Daoy (cell line): Measurements from ENCODE around the gene ABCC9. TPM values are rescaled to one million over a fixed set of nuclear protein-coding genes. Genes with fewer than 3 reads are reported as not detected.

Experiments used
- DNase-seq: peaks from one replicate; pipeline ENCODE4 v3.0.0-alpha.2; 2015; ENCODE audit warnings: low read depth
- total RNA-seq: library from RNA; depleted of rRNA; stranded (reverse); fragments of >200 nt; shearing (Covaris generic); gene quantifications from 2 replicates; pipeline ENCODE4 v1.2.3, GENCODE V29; 2014; rRNA removed

The ABCC9 gene
- 0.03 and 0.06 TPM in 2 replicates for total RNA-seq

DNA sequence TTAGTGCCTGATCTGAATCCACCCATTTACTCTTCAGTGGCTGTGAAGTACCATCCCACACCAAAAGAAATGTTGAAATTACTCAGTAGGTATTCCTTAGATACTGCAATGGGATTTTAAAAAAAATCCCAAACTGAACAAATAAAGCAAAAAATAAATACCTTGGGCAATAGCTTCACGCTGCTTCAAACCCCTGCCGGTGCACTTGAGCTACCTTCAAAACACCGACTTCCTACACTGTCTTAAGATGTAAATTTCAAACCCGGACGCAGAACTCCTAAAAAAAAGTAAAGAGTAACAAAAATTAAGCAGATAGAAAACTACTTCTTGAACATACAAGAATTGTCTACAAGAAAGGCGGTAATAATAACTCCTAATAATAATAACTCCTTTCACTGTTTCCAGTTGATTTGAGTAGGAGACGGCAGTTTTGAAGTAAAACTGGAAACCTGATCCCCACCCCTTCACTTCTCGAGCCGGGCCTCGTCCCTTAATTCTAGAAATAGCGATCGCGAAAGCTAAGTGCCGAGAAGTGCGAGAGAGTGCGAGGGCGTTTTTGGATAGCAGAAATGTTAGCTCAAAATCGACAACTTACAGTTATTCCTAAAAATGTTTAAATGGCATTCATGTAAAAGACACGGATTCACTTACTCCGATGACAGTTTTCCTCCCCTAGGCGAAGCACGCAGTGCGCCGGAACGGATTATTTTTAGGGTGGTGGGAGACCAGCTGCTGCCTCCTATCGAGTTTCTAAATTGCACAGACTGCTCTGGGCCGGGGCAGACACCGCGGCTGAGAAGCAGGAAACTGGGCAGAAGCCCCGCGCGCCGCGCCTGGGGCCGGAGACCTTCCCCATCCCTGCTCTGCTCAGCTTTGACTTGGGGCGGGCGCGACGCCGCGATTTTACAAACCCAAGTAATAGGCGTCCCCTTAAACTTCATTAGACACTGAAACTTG is at the start of gene ABCC9:
TSS of gene ABCC9 (minus strand) at position 878 of the 957 bp plus-strand sequence. CDS start 4,752 bp downstream, outside the sequence.
- peak; percentile 7 for DNase-seq

DNA sequence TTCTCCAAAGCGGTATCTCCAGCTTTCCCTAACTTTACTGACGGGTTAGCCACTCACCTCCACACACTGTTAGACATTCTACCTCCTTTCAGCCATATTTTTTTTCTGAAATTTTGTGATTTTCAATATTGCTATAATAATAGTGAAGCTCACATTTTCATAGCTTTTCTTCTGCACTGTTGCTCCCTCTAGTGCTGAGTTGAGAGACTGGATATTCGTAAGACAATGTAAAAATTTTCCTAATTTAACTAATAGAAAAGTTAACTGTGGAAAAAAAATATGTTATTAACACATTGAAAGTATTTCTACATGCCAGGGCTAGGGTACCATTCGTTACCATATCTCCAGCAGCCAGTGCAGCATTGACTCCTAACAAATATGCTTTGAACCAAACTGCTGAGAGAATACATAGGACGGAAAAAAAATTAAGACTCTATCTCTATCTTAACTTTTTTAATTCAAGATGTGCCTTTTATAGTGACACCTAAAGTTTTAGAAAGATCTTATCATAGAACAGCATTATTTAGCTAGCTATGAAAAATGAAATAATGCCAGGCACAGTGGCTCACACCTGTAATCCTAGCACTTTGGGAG is 48.7 kb upstream of the ABCC9 start:
- DNase-seq = no peak

DNA sequence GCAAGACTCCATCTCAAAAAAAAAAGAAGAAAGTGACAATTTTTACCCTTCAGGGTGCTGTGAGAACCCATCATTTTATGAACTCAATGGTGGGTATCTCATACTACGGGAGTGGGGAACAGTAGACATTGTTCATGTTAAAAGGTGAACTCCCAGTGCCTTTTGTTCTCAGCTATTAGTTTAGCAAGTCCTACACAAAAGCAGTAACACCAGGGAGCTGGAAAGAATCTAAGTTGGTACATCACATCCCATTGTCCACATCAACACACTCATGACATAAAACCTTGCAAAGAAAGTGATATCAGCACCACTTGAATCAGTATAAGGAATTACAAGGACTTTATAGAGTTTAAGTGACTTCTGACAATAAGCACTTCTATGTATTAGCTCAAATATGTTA is 47.4 kb upstream of the ABCC9 start:
- DNase-seq = no peak

DNA sequence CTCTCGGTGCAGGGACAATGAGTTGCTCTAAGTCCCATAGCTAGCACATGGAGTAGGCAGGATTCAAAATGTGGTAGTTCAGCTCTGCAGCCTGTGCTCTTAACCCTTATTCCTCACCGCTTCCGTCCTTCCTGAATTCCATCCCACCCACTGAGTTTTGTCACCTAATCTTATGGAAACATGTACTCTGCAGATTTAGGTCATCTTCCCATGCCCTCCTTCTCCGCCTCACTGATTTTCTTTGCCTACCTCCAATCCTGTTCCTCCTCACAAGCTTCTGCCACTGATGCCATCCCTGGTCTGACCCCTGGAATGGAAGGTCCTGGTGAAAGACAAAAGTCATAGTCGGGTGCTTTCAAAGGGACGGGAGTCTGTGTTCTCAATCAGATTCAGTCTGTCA is 46.5 kb upstream of the ABCC9 start:
- no peak for DNase-seq

DNA sequence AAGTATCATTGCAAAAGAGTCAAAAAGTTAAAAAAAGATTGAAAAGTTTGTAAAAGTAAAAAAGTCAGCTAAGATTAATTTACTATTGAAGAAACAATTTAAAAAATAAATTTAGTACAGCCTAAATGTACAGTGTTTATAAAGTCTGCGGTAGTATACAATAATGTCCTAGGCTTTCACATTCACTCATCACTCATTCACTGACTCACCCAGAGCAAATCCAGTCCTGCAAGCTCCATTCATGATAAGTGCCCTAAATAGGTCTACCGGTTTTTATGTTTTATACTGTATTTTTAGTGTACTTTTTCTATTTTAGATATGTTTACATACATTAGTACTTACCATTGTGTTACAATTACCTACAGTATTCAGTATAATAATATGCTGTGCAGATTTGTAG is 43.9 kb upstream of the ABCC9 start:
- DNase-seq = no peak

DNA sequence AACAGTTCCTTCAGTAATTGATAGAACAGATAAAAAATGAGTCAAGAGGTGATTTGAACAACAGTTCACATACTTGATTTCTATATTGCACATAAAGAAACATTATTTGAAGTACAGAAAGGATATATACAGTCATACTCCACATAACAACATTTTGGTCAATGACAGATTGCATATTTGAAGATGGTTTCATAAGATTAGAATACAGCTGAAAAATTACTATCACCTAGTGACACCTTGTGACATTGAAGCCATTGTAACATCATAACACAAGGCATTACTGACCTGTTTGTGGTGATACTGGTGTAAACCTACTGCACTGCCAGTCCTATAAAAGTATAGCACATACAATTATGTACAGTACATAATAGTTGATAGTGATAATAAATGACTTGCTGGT is 43.1 kb upstream of the ABCC9 start:
- DNase-seq = no peak

DNA sequence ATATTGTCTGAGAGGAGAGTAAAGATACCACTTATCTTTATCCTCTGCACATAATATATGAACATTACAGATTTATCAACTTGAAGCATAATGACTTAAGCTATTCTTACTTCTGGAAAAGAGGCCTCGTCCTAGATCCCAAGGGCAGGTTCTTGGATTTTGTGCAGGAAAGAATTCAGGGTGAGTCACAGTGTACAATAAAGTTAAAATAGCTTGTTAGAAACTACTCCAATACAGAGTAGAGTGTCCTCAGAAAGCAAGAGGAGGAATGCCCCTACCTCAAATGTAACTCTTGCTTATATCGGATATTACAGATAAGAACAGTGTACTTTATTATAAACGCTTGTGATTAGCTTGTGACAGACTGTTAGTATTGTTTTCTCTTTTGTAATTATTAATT is 41.9 kb upstream of the ABCC9 start:
- DNase-seq = no peak

DNA sequence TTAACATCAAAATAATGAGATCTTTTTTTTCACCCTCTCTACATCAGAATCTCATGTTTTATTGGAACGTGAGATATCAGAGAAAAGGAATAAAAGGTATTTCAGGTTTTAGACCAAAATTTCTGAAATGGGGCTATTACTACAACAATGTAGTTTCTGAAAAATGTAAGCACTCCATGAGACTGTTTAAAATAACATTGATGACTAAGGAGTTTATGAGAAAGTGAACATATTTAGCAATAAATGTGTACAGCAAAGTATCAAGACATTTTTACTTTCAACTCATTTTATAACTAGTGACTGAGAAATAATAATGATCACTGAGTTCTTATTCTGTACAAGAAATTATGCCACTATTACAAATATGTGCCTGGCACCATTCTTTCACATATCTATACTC is 39.3 kb upstream of the ABCC9 start:
- DNase-seq = no peak

DNA sequence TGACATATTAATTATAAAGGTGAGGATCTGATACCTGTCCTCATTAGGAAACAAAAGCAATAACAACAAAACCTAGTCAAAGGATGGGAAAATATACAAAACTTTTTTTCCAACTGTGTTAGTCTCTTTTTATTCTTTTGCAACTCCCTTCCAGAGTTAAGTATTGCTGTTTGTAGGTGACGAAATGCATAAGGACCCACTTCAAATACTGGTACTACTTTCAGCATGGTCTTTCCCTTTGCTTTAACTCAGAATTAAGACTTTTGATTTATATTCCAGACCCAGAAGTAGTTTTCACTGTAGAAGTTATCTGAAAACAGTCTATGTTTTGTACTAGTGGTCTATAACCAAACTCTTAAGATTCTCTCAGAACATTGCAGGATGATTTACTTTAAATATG is 34.1 kb upstream of the ABCC9 start:
- DNase-seq = no peak

DNA sequence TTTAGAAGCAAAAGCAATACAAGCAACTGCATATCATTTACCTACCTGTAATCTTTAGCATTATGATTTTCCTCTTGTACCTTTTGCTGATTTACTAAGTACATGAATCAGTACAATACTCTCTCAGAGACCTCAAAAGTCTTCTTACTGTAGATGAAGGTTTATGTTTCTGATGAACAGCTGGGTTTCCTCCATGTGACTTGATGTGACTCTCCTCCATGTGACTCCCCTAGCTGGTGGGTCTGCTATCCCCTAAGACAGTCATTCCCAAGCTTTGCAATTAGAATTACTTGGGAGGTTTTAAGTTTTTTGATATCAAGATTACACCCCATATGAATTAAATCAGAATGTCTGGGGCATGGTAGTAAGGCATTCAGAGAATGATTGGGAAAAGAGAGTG is 32.0 kb upstream of the ABCC9 start:
- no peak for DNase-seq

DNA sequence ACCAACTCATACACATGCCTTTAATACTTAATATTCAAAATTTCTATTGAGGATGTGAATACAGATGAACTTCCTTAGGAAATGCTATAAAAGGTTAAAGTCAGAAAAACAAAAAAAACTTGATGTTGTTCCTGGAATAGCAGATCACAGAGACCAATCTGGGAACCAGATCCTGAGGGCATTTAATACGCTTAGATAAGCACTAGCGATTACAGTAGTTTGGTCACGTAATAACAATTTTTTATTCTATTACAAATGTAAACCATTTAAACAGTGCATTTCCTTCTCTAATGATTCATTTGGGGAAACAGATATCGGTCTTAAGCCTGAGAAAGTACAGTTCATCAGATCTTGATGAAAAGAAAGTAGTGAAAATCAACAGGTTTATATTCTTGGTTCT is 30.8 kb upstream of the ABCC9 start:
- DNase-seq = no peak

DNA sequence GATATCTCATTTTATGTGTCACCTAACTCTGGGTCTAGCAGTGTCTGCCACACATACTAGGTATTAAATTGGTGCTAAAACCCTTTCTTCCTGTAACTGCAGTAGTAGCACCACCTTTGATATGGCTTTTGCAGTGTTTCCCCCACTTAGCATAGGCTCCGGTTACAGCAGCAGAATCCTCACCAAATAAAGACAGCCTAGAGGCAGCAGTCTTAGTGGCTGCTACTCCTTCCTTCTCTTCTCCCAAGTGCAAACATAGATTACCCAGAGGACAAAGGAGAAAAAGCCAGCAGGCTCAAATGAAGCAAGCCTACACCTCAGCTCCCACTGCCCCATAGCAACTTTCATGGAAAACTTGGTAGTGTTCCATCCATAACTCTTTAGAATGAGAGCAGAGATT is 30.1 kb upstream of the ABCC9 start:
- DNase-seq = no peak

DNA sequence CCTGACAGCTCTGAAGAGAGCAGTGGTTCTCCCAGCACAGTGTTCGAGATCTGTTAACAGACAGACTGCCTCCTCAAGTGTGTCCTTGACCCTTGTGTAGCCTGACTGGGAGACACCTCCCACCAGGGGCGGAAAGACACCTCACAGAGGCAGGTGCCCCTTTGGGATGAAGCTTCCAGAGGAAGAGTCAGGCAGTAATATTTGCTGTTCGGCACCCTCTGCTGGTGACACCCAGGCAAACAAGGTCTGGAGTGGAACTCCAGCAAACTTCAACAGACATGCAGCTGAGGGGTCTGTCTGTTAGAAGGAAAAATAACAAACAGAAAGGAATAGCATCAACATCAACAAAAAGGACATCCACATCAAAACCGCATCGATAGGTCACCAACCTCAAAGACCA is 21.6 kb upstream of the ABCC9 start:
- no peak for DNase-seq

DNA sequence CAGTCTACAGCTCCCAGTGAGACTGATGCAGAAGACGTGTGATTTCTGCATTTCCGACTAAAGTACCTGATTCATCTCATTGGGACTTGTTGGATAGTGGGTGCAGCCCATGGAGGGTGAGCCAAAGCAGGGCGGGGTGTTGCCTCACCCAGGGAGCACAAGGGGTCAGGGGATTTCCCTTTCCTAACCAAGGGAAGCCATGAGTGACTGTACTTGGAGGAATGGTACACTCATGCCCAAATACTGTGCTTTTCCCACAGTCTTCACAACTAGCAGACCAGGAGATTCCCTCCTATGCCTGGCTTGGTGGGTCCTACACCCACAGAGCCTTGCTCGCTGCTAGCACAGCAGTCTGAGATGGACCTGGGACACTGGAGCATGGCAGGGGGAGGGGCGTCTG is 21.0 kb upstream of the ABCC9 start:
- peak; percentile 5 for DNase-seq

DNA sequence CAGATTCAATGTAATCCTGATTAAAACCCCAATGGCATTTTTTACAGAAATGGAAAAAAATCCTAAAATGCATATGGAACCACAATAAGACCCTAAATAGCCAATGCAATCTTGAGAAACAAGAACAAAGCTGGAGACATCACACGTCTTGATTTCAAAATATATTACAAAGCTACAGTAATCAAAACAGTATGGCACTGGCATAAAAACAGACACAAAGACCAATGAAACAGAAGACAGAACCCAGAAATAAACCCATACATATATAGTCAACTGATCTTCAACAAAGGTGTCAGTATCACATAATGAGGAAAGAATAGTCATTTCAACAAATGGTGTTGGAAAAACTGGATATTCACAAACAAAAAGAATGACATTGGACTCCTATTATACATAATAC is 9.4 kb upstream of the ABCC9 start:
- no peak for DNase-seq

DNA sequence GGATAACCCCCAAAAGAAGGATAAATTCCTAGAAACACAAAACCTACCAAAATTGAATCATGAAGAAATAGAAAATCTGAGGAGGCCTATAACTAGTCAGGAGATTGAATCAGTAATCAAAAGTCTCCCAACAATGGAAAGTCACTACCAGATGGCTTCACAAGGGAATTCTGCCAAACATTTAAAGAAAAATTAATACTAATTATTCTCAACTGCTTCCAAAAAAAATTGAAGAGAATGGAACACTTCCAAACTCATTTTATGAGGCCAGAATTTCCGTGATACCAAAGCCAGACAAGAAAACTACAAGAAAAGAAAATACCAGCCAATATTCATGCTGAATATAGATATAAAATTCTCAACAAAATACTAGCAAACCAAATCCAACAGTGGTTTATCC is 7.8 kb upstream of the ABCC9 start:
- DNase-seq = no peak

DNA sequence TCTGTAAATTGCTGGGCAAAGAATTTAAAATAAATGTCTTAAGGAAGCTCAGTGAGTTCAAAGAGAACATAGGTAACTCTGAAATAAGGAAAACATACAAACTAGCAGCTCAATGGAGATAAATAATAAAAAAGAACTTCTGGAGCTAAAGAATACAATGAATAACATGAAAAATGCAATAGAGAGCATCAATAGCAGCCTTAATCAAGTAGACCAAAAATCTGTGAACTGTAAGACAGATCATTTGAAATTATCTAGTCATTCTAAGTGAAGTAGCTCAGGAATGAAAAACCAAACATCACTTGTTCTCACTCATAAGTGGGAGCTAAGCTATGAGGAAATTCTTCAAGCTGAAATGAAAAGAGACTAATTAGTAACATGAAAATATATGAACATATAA is 5.8 kb upstream of the ABCC9 start:
- no peak for DNase-seq

DNA sequence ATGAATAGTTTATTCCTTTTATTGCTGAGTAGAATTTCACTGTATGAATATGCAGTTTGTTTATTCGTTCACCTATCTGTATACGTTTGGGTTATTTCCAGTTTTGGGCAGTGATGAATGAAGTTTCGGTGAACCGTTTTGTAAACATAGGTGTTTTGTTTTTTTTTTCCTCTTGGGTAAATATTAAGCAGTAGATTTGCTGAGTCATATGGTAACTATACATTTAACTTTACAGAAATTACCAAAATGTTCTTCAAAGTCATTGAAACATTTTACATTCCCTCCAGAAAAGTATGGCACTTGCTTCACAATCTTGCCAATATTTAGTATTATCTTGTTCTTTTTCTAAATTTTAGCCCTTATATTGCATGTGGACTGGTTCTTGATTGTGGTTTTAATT is 3.8 kb upstream of the ABCC9 start:
- DNase-seq = no peak

DNA sequence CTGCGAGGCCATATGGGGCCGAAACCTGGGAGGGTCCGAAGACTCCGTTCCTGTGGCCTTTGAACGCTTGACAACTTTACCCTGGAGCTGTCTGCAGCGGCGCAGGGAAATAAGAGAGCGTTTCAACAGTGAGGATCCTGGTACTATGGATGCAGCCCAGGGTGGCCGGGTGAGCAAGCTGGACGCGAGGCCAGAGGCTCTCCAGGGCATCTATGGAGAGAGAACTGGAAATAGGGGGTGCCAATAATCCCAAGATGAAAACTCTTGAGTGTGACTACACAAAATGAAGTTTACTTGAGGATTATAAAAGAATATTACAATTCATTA is 1.1 kb upstream of the ABCC9 start:
- no peak for DNase-seq

DNA sequence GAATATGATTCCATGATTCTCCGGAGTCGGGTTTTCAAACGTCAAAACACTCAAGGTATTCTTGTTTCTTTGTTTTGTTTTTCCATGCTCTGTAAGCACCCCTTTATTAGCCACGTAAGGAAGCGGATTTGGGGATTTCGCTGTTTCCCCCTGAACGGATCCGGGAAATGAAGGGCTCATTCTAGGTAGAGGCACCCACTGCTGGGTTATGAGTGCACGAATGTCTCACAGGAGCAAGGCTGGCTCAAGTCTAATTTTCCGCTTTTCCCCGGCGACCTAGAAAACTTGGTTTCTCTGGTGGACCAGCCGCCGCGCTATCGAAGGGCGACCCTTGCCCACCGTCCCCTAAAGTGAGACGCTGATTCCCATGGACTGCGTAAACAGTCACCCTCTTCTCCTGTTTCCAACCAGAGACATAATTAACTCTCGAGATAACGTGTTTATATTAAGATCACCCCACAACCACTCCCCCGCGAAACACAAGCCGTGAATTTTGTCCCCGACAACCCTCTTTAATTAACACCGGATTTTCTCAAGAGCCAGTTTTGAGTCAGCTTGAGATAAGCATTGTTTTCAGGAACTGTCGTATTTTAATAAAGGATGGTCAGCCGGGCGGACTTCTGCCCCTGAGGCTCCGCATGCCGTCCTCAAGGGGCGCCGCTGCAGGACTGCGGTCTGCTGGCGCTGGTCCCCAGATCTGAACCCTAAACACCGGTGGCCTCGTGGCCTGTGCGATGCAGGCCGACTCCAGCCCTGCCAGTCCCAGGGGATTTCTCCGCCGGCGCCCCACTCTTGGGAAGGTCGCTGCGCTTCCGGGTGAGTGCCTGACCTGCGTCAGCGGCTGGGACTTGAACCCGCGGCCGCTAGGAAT is 515 bp upstream of the ABCC9 start:
- DNase-seq = no peak

DNA sequence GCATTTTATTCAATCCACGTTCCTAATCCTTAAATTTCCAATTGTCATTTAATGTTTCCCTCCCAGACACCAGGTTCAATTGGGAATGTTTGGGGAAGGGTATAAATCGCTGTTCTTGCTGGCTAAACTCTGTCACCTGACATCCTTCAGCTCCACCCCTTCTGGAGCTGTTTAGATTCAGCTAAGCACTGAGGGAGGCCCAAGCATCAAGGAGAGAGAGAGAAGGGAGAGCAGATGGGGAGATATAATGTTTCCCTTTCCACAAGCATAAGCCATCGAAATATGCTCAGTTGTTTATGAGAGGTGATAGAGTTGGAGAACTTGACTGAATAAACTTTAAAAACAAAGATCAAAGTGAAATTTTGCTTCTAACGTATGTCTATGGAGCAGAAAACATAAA is 1.8 kb downstream of the ABCC9 start:
- no peak for DNase-seq

DNA sequence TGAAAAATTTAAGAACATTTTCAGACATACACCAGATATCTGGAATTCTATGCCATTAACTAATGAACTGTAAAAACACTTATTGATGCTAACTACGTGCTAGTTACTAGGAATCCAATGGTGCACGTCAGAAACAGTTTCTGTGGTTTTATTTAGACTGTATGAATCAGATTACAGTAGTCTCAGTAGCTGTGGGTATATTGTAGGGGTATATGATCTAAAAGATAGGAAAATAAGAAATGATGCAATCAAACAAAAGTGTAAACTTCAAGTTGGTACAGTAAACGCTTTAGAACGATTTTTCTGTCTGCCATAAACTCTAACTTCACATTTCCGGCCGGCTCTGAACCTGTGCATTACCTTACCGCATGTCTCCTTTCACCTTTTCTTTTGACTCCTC is 2.3 kb downstream of the ABCC9 start:
- no peak for DNase-seq

DNA sequence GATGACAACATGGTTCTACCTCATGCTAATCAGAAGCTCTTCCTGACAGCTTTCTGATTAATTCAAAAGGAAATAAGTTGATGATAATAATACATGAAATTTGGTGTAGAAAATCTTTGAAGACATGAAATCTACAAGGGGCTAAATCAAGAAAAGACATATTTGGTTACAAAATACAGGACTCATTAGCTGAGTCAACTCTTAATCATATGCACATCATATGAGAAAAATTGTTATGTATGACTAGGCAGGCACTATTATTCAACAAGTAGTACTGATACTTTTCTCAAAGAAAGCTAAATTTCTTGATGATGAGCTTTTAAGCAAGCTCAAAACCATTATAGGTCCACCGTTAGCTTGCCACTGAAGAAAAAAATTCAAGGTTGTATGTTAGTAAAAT is 7.1 kb downstream of the ABCC9 start:
- DNase-seq = no peak
